ENCODE measurements around the gene CASTOR1.

DNA sequence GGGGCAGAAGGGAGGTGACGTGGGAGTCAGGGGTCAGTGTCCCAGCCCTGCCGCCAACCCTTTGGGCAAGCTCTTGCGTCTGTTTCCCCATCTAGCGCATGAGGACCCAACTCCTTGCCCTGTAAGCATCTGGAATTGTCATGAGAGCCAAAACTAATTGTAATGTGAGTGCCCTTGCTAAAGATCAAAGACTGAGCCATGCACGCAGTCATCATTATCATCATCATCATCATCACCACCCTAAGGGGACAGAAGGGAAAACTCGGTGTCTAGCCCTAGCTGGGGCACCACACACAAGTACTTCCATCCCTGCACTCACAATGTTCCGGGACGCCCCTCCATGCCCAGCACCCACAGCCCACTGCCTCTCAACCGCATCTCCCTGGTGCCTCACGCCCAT, 45.2 kb downstream of the CASTOR1 start:
- TF ChIP-seq, protein P1, sequence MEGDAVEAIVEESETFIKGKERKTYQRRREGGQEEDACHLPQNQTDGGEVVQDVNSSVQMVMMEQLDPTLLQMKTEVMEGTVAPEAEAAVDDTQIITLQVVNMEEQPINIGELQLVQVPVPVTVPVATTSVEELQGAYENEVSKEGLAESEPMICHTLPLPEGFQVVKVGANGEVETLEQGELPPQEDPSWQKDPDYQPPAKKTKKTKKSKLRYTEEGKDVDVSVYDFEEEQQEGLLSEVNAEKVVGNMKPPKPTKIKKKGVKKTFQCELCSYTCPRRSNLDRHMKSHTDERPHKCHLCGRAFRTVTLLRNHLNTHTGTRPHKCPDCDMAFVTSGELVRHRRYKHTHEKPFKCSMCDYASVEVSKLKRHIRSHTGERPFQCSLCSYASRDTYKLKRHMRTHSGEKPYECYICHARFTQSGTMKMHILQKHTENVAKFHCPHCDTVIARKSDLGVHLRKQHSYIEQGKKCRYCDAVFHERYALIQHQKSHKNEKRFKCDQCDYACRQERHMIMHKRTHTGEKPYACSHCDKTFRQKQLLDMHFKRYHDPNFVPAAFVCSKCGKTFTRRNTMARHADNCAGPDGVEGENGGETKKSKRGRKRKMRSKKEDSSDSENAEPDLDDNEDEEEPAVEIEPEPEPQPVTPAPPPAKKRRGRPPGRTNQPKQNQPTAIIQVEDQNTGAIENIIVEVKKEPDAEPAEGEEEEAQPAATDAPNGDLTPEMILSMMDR (IDR thresholded peaks at IDR 0.05), result no peak
- TF ChIP-seq, protein P2, sequence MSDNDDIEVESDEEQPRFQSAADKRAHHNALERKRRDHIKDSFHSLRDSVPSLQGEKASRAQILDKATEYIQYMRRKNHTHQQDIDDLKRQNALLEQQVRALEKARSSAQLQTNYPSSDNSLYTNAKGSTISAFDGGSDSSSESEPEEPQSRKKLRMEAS (IDR thresholded peaks at IDR 0.05; ENCODE audit: low read depth), result no peak
- TF ChIP-seq JUND (IDR thresholded peaks at IDR 0.05), result no peak
- no peak for TF ChIP-seq TAF1 (IDR thresholded peaks at IDR 0.05; ENCODE audit: borderline replicate concordance, low read depth, low read length)
- TF ChIP-seq EZH2phosphoT487 (IDR thresholded peaks at IDR 0.05; ENCODE audit: borderline replicate concordance, low read depth), result no peak
- no peak for TF ChIP-seq TCF12 (IDR thresholded peaks at IDR 0.05)
- no peak for TF ChIP-seq FOXM1 (IDR thresholded peaks at IDR 0.05; ENCODE audit: low read depth)

Data from SK-N-SH (cell line).